Measurements from ENCODE around the gene FHIP1B.

Gene FHIP1B

DNA sequence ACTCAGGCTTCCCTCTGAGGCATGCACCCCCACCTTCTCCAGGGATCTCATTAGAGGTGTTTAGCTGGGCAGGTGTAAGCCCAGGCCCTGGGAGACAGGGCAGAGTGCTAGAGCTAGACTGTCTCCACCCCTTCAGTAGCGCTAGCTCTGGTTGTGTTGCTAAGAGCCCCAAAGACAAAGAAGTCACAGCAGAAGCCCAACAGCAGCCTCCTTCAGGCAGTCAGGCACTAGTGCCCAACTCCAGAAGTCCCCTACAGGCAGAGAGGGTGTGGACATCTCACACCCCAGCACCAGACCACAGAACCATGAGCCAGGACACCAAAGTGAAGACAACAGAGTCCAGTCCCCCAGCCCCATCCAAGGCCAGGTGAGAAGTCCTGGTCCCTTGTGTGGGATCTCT is 4.5 kb upstream of the FHIP1B start, which contains the start of gene CNGA4:
TSS of gene CNGA4 (plus strand) at position 188 of the 400 bp plus-strand sequence. CDS start at position 306, 118 bp downstream.
- no peak for DNase-seq

DNA sequence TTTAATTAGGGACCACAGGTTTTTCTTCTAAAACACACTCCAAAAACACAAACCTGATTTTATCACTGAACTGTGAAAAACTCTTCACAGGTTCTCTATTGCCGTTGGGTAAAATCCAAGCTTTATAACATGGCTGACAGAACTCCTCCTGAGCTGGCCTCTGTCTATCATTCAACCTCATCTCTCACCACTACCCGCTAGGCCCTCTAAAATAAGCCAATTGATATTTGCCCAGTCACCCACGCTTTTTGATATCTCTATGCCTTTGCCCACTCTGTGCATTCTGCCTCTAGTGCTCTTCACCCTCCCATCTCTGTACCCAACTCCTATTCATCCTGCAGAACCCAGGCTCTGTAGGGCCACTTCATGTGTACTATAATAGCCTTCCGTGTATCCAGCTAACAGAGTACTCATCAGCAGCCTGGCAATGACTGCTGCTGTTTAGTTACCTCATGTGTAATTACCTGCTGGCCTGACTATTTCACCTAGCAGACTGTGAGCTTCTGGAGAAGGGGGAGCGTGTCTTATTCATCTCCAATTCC is 3.4 kb upstream of the FHIP1B start:
- no peak for DNase-seq

DNA sequence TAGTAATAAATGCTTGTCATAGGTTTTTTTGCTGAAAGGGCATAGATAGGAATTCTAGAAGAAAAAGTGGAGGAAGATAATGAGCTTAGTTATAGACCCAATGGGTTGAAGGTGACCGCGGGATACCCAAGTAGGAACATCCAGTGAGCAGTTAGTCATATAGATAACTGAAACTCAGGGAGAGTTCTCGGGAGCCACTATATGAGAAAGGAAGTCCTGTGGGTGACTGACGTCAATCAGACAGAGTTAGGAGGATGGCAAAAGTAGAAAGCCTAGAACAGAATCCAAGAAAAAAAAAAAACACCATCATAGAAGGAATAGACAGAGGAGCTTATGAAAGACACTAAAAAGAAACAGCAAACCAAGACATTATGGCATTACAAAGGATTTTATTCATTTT is 2.8 kb upstream of the FHIP1B start:
- no peak for DNase-seq

DNA sequence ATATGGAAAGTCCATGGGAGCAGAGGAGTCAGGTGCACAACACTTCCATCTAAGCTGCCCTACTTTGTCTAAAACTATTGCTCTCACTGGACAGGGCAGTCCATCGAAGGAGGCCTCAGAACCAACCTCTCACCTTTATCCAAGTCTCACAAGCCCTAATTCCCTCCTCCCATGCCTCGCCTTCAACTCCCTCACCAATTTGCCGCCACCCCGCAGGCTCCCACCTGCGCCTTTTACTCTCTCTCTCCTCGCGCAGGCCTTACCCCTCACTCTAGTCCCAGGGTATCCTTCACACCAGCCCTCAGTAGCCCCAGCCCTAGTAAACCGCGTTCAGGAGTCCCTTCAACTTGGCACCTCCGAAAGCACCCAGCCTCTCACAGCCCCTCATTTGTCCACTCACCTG is 451 bp downstream of the FHIP1B start:
- DNase-seq: no peak

DNA sequence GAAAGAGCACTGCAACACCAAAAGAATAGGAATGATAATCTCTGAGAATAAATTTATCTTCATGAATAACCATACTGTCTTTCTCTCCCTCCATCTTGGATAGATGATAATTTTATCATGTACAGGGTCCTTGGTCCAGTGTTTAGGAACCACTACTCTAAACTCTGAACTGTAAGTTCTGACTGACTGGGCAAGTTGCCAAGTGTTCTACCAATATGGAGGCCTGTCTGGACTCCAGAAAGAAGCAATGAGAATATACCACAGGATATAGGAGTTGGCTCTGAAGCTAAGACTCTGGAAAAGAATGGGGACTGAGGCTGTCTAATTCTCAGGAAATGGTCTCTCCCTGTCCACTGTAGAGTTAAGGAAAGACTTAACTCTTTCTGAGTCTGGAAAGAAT is 1.5 kb downstream of the FHIP1B start:
- no peak for DNase-seq

- no peak for DNase-seq
Observed at GRCh38 chr11:6229911-6230310, 4.5 kb downstream of the FHIP1B start.

- no peak for DNase-seq
Observed at GRCh38 chr11:6228520-6228919, 5.9 kb downstream of the FHIP1B start.

DNA sequence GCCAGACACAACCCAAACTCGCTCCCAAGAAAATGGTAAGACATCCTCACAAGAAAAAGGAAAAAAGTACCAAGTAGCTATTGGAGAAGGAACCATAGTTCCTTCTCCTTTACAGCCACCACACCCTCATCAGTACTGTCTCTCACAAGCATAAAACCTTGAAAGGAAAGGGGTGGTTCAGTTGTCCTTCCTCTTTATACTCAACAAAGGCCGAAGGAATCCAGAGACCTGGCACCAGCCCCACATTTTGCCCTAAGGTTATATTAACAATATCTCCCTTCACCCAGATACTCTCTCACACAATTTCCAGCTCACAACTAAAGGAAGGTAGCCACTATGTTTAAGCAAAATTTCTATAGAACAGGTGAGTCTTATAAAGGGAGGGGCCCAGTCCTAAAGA is 8.5 kb downstream of the FHIP1B start:
- no peak for DNase-seq

DNA sequence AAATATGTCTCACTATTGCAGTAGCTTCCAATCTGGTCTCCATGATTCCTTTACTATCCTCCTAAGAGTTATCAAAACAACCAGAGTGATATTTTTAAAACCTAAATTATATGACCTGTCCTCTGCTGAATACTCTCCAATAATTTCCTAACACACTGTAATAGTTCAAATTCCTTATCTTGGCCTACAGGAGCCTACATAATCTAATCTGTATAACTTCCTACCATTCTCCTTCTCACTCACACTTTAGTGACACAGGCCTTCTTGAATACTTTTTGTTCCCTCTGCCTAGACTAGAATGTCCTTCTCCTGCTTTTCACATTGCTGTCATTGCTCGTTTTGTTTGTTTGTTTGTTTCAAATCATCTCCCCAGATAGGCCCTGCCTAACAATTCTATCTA is 9.4 kb downstream of the FHIP1B start:
- no peak for DNase-seq

- no peak for DNase-seq
Observed at GRCh38 chr11:6224421-6224820, 10.0 kb downstream of the FHIP1B start.

DNA sequence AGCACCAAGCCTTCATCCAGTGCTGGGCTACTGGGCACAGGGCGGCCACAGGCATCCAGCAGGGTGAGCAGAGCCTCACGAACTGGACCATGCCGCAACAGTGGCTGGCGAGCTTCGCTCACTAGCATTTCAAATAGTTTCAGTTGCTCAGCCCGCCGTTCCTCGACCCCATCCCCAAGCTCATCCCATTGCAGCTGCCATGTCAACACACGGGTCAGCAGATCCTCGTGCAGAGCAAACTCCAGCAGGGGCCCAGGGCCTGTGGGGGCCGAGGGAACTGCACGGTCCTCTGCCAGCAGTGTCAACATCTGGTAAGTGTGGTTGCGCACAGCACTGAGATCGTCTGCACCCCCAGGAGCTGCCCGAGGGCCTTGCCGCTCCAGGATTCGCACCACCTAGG is 10.6 kb downstream of the FHIP1B start:
- DNase-seq: no peak

DNA sequence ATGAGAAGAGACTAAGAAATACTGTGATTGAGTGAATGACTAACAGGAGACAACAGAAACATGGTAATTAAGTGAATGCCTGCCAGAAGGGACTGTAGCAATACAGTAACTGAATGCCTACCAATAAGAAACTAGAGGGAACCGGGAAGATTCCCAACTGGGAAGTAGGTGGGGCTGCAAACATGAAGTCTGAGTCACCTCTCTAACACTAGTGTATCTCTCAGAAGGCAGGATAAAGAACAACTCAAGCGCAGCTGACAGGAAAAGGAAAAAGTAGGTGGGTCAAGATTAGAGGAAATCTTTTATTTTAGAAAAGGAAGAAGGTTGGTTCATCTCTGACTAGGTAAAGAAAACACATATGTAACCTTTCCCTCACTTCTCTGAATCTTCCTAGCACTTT is 15.1 kb downstream of the FHIP1B start:
- DNase-seq: no peak

DNA sequence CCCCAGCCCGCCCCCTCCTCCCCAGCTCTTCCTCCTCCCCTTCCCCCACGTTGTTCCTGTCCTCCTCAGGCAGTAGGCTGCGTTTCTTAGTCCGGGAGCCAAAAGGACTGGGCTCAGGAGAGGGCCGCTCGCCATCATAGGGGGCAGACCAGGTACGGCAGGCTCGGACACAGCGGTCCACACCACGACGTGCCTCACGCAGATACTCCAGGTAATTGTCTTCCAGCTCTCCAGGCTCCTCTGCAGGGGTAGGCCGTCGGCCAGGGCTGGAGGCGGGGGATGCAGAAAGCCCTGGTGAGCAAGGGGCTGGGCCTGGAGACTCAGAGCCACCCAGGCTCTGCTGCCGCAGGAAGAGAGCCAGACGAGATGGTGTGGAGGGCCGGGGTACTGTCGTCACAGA is 16.7 kb downstream of the FHIP1B start:
- no peak for DNase-seq

DNA sequence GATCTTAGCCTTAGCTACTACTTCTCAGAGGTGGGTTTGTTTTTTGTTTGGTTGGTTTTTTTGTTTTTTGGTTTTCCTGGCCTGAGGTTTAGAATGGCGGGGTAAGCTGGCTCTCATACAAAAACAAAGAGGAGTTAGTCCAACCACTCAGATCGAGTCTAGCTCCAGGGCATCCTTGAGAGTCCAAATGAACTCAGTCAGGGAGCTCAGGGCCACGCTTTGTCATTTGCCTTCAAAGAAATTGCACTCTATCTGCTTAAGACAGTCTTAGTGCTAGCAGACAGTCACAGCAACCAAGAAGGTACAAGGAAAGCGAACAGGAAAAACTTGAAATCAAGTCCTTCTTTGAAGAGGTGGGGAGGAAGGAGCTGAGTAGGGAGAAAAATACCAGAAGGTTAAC is 17.9 kb downstream of the FHIP1B start:
- DNase-seq: no peak

GRCh38 chr11:6214530-6214929 is 19.9 kb downstream of the FHIP1B start:
- no peak for DNase-seq

DNA sequence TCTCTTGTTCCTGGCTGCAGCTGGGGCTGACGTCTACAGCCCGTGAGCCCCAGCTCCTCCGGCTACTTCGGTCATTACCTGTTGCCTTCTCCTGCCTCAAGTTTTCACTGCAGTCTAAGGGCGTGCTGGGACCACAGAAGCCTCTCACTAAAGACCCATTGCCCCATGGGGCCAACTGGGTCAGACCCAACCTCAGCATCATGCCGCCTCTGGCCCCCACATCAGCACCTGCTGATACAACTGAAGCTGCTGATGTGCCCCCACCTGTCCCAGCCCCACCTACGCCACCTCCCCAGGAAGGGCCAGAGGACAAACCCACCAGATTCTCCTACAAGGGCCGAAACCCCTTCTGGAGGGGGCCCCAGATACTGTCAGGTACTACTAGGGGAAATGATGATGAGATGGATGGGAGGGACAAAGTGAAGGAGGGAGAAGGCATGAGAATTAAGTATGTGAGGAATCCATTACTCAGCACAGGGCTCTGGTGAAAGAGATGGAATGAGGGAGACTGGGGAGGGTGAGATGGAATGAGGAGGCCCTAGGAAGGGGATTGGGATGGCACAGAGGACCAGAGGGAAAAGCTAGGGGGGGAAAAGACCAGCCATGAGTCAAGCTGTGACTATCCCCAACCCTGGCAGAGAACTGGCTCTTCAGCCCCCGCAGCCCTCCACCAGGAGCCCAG is 24.0 kb downstream of the FHIP1B start:
- DNase-seq: no peak

DNA sequence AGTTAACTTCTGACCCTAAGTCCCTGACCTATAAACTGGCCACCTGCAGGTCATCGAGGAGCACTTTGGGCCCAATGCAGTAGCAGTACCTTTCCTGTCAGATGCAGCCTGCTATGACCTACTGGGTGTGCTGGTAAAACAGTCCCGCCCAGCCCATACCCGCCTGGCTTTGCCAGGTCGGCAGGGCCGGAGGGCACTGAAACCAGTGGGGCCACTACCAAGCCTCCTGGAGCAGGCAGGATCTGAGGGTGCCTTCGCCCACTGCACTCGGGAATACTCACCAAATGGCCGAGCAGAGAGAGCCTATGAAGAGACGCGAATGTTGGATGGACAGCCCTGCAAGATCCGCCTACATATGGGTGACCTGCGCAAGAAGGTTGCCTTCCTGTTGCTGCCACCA is 24.6 kb downstream of the FHIP1B start:
- no peak for DNase-seq

DNA sequence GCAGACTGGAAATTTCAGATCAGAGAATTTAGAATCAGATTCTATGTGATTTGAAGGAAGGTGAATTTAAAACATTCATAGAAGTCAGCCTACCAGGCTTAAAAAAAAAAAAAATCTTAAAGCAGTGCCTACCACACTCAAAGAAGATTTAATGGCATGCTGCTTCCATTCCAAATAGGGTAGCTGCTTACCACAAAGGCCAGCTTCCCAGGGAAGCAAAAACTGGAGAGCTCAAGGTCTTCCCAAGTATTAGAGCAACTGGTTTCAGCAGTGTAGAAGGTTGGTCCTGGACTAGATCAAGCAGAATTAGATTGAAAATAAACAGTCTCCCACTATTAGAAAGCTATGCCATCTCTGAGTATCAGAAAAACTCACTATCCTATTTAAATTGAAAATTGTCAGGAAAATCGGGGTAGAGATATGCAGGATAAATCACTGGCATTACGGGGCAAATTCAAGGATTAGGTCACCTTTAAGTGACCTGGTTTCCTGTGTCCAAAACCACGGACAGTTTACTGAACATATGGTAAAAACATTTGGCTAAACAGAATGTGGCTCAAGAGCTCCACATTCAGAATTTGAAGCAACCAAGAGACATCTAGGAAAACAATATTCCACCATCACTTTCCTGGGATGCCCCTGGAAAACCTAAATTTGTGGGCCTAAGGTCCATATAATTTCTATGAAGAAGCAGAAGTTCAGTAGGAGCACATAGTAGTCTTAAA is 27.8 kb downstream of the FHIP1B start:
- DNase-seq: no peak

DNA sequence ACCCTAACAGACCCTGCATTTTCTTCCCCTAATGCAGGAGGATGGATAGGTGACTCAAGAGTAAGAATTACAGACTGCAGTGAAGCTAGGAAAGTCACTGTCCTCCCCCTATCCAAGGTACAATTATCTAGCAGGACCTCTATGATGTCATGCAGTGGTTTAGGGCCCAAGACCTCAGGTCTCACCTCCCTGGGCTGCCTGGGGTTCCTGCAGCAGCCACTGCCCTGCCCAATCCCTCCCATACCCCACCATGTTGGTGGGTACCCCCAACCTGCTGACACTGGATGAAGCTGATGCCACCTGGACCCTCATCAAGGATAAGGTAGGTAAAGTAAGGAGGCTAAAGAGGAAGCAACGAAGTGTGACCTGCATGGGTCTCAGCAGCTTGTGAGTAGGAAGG is 29.1 kb downstream of the FHIP1B start, which contains the start of gene C11orf42:
TSS of gene C11orf42 (plus strand) at position 192 of the 400 bp plus-strand sequence. CDS start at position 251, 59 bp downstream.
- DNase-seq: no peak

DNA sequence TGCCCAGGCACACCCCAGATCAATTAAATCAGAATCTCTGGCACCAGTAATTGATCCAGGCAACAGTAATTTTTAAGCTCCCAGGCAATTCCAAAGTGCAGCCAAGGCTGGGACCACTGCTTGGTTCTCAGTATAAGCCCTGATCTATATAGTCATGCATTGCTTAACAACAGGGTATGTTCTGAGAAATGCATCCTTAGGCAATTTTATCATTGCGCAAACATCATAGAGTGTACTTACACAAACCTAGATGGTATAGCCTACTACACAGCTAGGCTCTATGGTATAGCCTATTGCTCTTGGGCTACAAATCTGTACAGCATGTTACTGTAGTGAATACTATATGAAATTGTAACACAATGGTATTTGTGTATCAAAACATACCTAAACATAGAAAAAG is 29.7 kb downstream of the FHIP1B start:
- no peak for DNase-seq

DNA sequence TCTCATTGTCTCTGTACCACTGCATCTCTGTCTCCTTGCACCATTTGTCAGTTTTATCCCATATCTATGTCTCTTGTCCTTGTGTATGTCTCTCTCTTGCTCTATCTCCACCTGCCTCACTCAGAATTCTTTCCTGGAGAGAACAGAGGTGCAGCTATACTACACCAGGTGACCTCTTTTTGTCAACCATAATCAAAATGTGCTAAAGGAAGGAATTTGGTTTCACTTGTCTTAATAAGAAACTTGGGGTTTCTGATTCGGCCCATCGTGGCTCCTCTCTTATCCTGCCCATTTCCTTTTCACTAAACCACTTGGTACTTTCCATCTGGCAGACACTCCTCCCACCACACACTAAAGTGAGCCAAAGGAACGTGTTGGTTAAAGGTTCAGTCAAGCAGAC is 31.1 kb downstream of the FHIP1B start:
- DNase-seq: no peak

- DNase-seq: no peak
Observed at GRCh38 chr11:6202041-6202440, 32.4 kb downstream of the FHIP1B start.

DNA sequence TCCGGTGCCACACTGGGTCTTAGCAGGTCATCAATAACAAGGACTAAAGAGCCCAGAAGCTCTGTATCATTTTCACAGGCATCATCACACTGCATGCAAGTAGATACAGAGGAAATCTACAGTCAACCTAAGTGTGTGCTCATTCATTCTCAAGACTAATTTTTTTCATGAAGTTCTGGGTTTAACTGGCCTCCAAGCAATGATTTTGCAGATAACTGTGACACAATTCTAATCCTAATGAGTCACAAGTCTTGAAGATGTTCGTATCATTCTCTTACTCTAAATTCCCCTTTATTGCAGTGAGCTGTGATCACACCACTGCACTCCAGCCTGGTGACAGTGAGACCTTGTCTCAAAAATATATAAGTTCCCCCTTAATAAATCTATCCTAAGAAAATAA is 33.0 kb downstream of the FHIP1B start:
- DNase-seq: no peak

DNA sequence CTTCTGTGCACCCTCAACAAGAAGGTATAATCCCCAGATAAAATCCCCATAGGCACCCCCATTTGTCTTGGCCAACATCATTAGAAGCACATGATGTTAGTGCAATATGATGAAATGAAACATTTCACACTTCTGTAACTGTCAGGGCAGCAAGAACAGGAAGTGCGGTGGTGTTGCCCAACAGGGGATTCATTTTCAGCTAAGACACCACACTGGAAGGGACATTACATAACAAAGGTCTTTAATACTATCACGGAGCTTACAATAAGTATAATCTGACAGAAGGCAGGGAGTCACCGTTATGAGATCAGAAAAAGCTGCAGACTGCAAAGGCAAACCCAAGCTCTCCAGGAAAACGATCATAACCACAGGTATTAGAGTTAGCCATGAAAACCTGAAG is 33.5 kb downstream of the FHIP1B start:
- no peak for DNase-seq

Data from activated CD4-positive, alpha-beta T cell treated with anti-CD3 and anti-CD28 coated beads, Interleukin-2, amount 50 U/mL, for 1 hour (primary cell).